ENCODE results near the gene RABGAP1L. TPM values are rescaled to one million over a fixed set of nuclear protein-coding genes. Genes with fewer than 3 reads are reported as not detected.

Gene RABGAP1L
- total and polyA plus RNA-seq, 12 donors: 13.0 to 167 (median 109) TPM

- DNase-seq (no peak), ATAC-seq (peak in 1 of 8 donors; percentile 48)
- peak; percentile 39 to 81 (median 75) for TF ChIP-seq CTCF (IDR thresholded peaks at IDR 0.05)
- Histone ChIP-seq H3K9me3 (no peaks in the 10 kb centered on the region), H3K36me3 (no peaks in the 10 kb centered on the region), H3K4me3 (no peak overlapping the region), H3K4me1 (no peaks in the 10 kb centered on the region), H3K27ac (no peak overlapping the region), H3K27me3 (no peaks in the 10 kb centered on the region)
- intact Hi-C loops (cut with DNase I): loop anchor here in 9 of 10 donors (1.0 to 10.0 kb wide), 6 partner anchors 212 to 227 kb away; partner anchors contain the start of gene CACYBP (in 1 of the 9)
Measured at GRCh38 chr1:174769961-174770549, 610.7 kb downstream of the RABGAP1L start.

- Histone ChIP-seq H3K27me3 (no peaks in the 10 kb centered on the region), H3K9me3 (no peaks in the 10 kb centered on the region), H3K4me1 (no peaks in the 10 kb centered on the region), H3K4me3 (no peak overlapping the region), H3K27ac (no peak overlapping the region), H3K36me3 (no peaks in the 10 kb centered on the region)
- no peak for DNase-seq
- intact Hi-C loops (cut with DNase I): loop anchor here in 1 of 10 donors (10.0 kb wide), 1 partner anchor 209 kb away; no protein-coding TSS in a partner anchor
- no peak for TF ChIP-seq CTCF (IDR thresholded peaks at IDR 0.05)
- WGBS, 2 donors: 88% methylated on average over 2 of the region's 2 CpGs
- ATAC-seq: no peak
Measured at GRCh38 chr1:174775621-174776020, 616.3 kb downstream of the RABGAP1L start.

- Histone ChIP-seq H3K4me3 (no peak overlapping the region), H3K27ac (no peak overlapping the region), H3K36me3 (no peaks in the 10 kb centered on the region), H3K4me1 (no peaks in the 10 kb centered on the region), H3K27me3 (no peaks in the 10 kb centered on the region), H3K9me3 (peaks cover 0 to 3% (median 0%) of the 10 kb centered on the region in 11 donors)
- 99% methylated on average over 2 of the region's 2 CpGs for WGBS, 2 donors
- no peak for ATAC-seq
- intact Hi-C loops (cut with DNase I): loop anchor here in 1 of 10 donors (10.0 kb wide), 1 partner anchor 208 kb away; no protein-coding TSS in a partner anchor
- no peak for TF ChIP-seq CTCF (IDR thresholded peaks at IDR 0.05)
- DNase-seq: no peak
Measured at GRCh38 chr1:174777262-174777661, 617.9 kb downstream of the RABGAP1L start.

GRCh38 chr1:174785510-174785909 lies 626.2 kb downstream of the RABGAP1L start:
- TF ChIP-seq CTCF (IDR thresholded peaks at IDR 0.05): no peak
- Histone ChIP-seq H3K36me3 (no peaks in the 10 kb centered on the region), H3K9me3 (peaks cover 0 to 3% (median 0%) of the 10 kb centered on the region in 11 donors), H3K4me3 (no peak overlapping the region), H3K27ac (no peak overlapping the region), H3K4me1 (peaks cover 0 to 12% (median 0%) of the 10 kb centered on the region in 9 donors), H3K27me3 (no peaks in the 10 kb centered on the region)
- ATAC-seq (no peak), DNase-seq (no peak)
- intact Hi-C loops (cut with DNase I): no loop called here
- 93 to 95% methylated on average over 6 of the region's 6 CpGs for WGBS, 2 donors
